Motor neuron (in vitro differentiated cells): ENCODE results near the gene ZNF423. TPM values are rescaled to one million over a fixed set of nuclear protein-coding genes. Genes with fewer than 3 reads are reported as not detected.

Experiments
- ATAC-seq, 8 experiments: fragments of 200-7000 bp; cut with Tn5 transposase; replicated peaks in 6 of 8; 2 replicates each; pipeline ENCODE4 v1.8.0; 2021; ENCODE audit warnings: mild to moderate bottlenecking in 8 of 8, moderate library complexity in 8 of 8
- H3K27ac ChIP-seq, 2 donors: fragments of 250-450 bp; sonication (Bioruptor Pico); 2 replicates each; pipeline ENCODE4 v1.9.0; 2021; ENCODE audit warnings: antibody characterized with exemption in 2 of 2, mild to moderate bottlenecking in 2 of 2, moderate library complexity in 1 of 2
- H3K4me1 ChIP-seq, 2 donors: fragments of 250-450 bp; sonication (Bioruptor Pico); replicated peaks in 1 of 2; 2 replicates each; pipeline ENCODE4 v1.6.1; 2021; ENCODE audit warnings: antibody characterized with exemption in 2 of 2, mild to moderate bottlenecking in 2 of 2, moderate library complexity in 1 of 2
- H3K4me3 ChIP-seq, 5 donors: fragments of 250-450 bp; sonication (Bioruptor Pico); 2 replicates each; pipeline ENCODE4 v1.9.0; 2021; ENCODE audit warnings: antibody characterized with exemption in 5 of 5, mild to moderate bottlenecking in 5 of 5, moderate library complexity in 4 of 5
- WGBS, 10 experiments: fragments of 450-650 bp; shearing (Covaris generic); methylation state at CpG; one replicate each; pipeline ENCODE4 v1.0.0; 2022; 5-methylcytosine and 5-hydroxymethylcytosine counted together
- in situ Hi-C, 9 experiments: fragments of 400-800 bp; cut with MboI; loops; one replicate each; pipeline ENCODE4 v1.15.0; 2021; ENCODE audit warnings: low sequenced_read_pairs in 9 of 9, low pct_unique_long_range_greater_than_20kb in 2 of 9; ENCODE audit not compliant: unreplicated experiment in 9 of 9
- total RNA-seq, 8 experiments: library from RNA; unstranded; fragments of 300-600 nt; gene quantifications; 2 replicates each; pipeline versions ENCODE4 v1.2.3 to v1.2.4, GENCODE V29; 2022

ZNF423 gene
- total RNA-seq, 8 experiments from 2014 or later, result 1.1 to 31.2 (median 19.0) TPM

DNA sequence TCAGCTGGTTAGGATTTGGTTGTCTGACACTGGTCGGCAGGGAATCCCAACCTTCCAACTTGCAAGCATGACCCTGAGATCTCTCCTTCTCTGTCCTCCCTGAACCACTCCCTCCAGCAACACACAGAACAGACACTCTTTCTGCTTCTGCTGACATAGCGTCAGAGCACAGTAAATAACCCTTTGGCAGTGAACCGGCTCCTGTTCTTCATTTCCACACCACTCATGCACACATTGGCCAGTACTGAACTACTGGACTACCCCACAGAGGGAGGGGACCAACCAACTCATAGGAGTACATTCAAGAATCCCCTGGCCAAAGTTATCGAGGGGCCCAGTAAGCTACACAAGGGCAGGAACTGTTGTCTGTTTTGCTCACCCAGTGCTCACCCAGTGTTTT is 138.2 kb downstream of the ZNF423 start:
- no peak overlapping the region for H3K4me3 ChIP-seq
- H3K4me1 ChIP-seq, result peaks cover 12 to 22% of the 10 kb centered on the region in 2 donors
- peak in 3 of 8 experiments; percentile 16 to 64 (median 21) for ATAC-seq
- WGBS, 10 experiments, result 20 to 100% (median 70%) methylated on average over 1 to 4 of the region's 4 CpGs; no CpG with 5 or more reads in 2 of the 10 experiments
- in situ Hi-C loops, result loop anchor here in 1 of 9 experiments (25.0 kb wide), 1 partner anchor 105 kb away; no protein-coding TSS in a partner anchor
- H3K27ac ChIP-seq, result no peak overlapping the region

DNA sequence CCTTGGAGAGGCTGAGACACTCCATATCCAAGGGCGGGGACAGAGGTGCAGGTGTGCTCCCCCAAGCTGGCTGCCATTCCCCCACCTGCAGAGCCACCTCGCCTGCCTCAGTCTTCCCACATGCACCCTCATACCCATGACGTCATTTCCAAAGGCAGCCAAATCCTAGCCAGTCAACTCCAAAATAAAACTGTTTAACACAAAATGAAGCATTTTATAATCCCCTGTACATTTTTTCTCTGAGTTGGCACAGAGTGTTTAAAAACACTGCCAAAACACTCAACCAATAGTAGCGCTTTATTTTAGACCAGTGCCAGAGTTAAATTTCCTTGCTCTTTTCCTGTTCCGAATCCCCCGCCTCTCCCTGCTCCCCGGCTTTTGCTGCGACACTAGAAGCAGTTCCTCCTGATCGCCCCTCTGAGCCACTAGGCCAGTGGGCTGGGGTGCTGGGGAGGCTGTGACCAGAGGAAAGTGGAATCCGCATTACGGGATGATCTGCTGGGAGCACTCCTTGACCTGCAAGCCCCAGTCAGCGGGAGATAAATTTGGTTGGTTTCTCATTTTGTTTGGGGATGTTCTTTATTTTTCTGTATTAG is 139.5 kb downstream of the ZNF423 start:
- peaks cover 20 to 35% of the 10 kb centered on the region in 2 donors for H3K4me1 ChIP-seq
- no peak overlapping the region for H3K27ac ChIP-seq
- in situ Hi-C loops, result loop anchor here in 1 of 9 experiments (25.0 kb wide), 1 partner anchor 104 kb away; no protein-coding TSS in a partner anchor
- H3K4me3 ChIP-seq, result no peak overlapping the region
- ATAC-seq, result no peak
- WGBS, 10 experiments, result 69 to 100% (median 93%) methylated on average over 1 to 11 of the region's 12 CpGs; no CpG with 5 or more reads in 1 of the 10 experiments

DNA sequence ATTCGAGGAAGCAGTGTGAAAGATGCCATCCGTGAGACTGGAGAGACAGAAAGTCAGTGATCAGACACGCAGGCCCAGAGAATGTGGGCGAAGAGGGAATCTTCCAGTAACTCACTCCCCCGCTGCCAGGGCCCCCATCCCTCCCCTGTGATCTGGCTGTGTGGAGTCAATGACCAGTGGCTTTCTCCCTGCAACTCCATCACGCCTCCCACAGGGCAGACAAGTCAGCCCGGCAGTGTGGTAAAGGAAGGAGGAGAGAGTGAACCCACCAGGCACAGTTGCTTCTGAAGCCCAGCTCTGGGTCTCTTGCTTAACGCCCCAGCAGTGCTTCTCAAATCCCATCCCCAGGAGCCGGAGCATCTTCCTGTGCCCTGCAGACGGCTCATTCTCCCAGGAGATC is 142.1 kb downstream of the ZNF423 start:
- WGBS, 10 experiments, result 20 to 90% (median 64%) methylated on average over 1 to 4 of the region's 10 CpGs; no CpG with 5 or more reads in 5 of the 10 experiments
- in situ Hi-C loops, result loop anchor here in 1 of 9 experiments (25.0 kb wide), 1 partner anchor 101 kb away; no protein-coding TSS in a partner anchor
- Histone ChIP-seq H3K4me3 (no peak overlapping the region), H3K4me1 (peaks cover 20 to 31% of the 10 kb centered on the region in 2 donors), H3K27ac (peak overlapping the region in 1 of 2 donors; percentile 63)
- peak in 5 of 8 experiments; percentile 14 to 58 (median 33) for ATAC-seq

DNA sequence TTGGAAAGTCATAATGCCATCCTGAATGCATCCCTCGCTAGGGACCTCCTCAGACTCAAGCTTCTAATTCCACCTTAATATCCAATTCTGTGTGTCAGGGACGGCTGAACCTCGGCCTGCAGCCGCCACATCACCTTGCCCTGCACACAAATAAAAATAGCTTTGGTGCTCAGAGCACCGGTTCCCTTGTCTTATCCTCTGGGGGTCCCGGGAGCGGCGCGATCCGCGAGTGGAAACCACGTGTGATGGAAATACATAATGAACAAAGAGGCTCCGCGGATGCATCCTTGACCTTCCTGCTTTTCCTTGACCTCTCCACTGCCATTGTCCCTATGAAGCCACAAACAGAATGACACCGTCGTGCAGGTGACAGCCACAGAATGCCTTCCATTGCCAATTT is 143.4 kb downstream of the ZNF423 start:
- Histone ChIP-seq H3K27ac (peak overlapping the region; percentile 58 to 63), H3K4me1 (peaks cover 20 to 30% of the 10 kb centered on the region in 2 donors), H3K4me3 (no peak overlapping the region)
- in situ Hi-C loops, result loop anchor here in 1 of 9 experiments (25.0 kb wide), 1 partner anchor 100 kb away; no protein-coding TSS in a partner anchor
- ATAC-seq, result peak in 5 of 8 experiments; percentile 52 to 83 (median 79)
- 52 to 82% (median 55%) methylated on average over 3 to 13 of the region's 16 CpGs; no CpG with 5 or more reads in 5 of the 10 experiments for WGBS, 10 experiments

DNA sequence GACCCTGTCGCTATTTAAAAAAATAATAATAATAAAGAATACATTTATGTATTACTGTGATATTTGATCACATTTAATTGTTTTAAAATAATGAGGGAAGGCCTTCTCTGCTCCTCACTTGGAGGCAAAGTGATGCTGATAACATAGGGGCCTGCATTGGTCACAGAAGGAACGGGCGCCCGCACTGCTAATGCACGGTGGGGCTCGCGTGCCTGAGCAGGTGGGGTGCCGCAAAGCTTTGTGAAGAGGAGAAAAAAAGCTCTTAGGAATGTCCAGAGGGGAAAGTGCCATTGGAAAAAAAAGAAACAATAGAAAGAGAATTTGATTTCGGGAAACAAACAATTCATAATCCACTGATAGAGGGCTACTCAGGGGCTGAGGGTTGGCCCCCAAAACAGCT is 143.8 kb downstream of the ZNF423 start:
- peak overlapping the region; percentile 58 to 63 for H3K27ac ChIP-seq
- WGBS, 10 experiments, result 73 to 98% (median 93%) methylated on average over 1 to 9 of the region's 9 CpGs
- ATAC-seq, result peak in 1 of 8 experiments; percentile 3
- in situ Hi-C loops, result loop anchor here in 1 of 9 experiments (25.0 kb wide), 1 partner anchor 100 kb away; no protein-coding TSS in a partner anchor
- peaks cover 20 to 30% of the 10 kb centered on the region in 2 donors for H3K4me1 ChIP-seq
- no peak overlapping the region for H3K4me3 ChIP-seq

DNA sequence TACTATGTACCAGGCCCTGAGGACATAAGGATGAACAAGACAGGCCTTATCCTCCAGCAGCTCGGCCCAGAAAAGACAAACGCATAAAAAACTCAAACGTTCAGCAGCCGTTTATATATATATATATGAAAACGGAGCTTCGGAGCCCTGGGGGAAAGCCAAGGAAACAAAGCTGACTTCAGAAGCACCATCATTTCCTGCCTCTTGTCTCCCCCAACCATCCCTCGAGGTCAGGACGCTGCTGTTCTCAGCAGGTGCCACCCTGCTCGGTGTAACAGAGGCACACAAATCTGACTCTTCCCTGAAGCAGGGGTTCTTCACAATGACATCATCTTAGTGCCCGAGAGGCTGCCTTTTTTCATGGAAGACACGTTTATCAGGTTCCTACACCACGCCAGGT is 146.9 kb downstream of the ZNF423 start:
- Histone ChIP-seq H3K4me3 (no peak overlapping the region), H3K4me1 (peaks cover 24 to 30% of the 10 kb centered on the region in 2 donors), H3K27ac (no peak overlapping the region)
- no peak for ATAC-seq
- 40 to 100% (median 78%) methylated on average over 1 to 9 of the region's 12 CpGs; no CpG with 5 or more reads in 1 of the 10 experiments for WGBS, 10 experiments
- in situ Hi-C loops, result loop anchor here in 1 of 9 experiments (25.0 kb wide), 1 partner anchor 97 kb away; no protein-coding TSS in a partner anchor

DNA sequence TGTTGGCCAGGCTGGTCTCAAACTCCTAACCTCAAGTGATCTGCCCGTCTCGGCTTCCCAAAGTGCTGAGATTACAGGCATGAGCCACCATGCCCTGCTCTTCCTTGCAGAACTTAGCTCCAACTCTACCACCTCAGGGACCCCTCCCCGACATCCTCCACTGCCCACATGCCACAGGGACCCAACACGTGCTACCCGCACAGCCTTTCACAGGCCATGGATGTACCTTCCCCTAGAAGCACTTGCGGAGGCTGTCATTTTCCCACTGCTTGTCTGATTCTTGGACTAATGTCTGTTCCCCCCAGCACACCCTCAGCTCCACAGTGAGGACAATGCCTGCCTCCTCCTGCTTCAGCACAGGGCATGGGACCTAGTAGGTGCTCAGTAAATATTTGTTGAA is 147.4 kb downstream of the ZNF423 start:
- in situ Hi-C loops, result loop anchor here in 1 of 9 experiments (25.0 kb wide), 1 partner anchor 96 kb away; no protein-coding TSS in a partner anchor
- ATAC-seq, result no peak
- Histone ChIP-seq H3K4me1 (peaks cover 26 to 30% of the 10 kb centered on the region in 2 donors), H3K27ac (no peak overlapping the region), H3K4me3 (no peak overlapping the region)
- 38 to 100% (median 100%) methylated on average over 2 of the region's 6 CpGs; no CpG with 5 or more reads in 7 of the 10 experiments for WGBS, 10 experiments

DNA sequence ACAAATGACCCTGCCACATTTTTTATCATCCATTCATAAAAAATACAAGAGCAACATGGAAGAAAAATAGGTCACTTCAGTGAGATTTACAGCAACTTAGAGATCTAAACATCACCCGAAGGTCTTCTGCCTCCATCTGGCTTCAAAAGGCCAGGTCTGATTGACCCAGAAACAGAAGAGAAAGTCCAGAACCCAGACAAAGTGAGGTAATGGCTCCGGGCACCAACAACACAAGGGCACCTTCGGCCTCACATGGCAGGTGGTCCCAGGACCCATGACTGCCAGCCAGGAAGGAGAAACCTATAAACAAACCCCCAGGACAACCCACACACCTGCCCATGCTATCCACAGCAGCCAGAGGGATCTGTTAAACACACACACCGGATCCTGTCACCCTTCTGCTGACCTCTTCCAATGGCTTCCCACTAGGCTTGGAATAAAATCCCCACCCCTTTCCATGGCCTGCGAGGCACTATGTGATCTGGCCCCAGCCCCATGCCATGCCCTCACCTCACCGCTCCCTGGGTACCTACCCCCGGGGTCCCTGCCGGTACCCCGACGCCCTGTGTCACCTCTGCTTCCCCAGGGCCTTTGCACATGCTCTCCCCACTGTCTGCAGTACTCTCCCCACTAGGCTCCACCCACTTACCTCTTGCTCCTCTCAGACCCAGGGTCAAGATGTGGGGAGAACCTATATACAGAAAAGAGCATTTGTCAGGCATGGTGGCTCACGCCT is 149.1 kb downstream of the ZNF423 start:
- Histone ChIP-seq H3K4me1 (peaks cover 27 to 29% of the 10 kb centered on the region in 2 donors), H3K27ac (no peak overlapping the region)
- 0 to 100% (median 50%) methylated on average over 1 to 2 of the region's 11 CpGs; no CpG with 5 or more reads in 7 of the 10 experiments for WGBS, 10 experiments

DNA sequence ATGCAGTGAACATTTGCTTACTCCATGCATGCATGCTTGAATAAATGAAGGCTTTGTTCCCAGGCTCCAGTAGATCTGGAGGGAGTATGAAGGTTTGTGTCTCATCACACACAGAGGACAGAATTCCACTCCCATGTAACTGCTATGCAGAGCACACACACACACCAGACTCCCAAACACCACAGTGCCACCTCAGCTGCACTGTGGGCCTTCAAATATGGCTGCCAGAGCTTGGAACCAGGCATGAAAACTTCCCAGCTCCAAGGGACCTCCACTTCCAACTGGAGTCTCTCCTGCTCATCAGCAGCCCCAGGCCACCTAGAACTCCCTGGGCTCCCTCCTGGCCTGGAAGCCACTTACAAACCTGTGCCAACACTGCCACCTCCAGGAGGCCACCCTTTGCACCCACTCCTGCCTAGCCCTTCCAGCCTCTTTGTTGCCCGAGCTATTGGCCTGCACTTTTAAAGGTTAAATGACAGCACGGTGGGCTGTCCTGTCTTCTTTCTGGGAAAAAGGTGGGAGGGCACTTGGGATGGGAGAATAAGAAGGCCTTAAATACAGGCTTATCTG is 151.2 kb downstream of the ZNF423 start:
- in situ Hi-C loops, result loop anchor here in 1 of 9 experiments (25.0 kb wide), 1 partner anchor 92 kb away; no protein-coding TSS in a partner anchor
- peaks cover 44 to 45% of the 10 kb centered on the region in 2 donors for H3K4me1 ChIP-seq
- no peak overlapping the region for H3K4me3 ChIP-seq
- ATAC-seq, result no peak
- no peak overlapping the region for H3K27ac ChIP-seq
- WGBS, 10 experiments, result 50 to 100% (median 90%) methylated on average over 1 to 2 of the region's 2 CpGs; no CpG with 5 or more reads in 6 of the 10 experiments

More for the DNA sequence above, 149.1 kb downstream of the ZNF423 start:
- in situ Hi-C loops, result loop anchor here in 1 of 9 experiments (25.0 kb wide), 1 partner anchor 94 kb away; no protein-coding TSS in a partner anchor
- no peak overlapping the region for H3K4me3 ChIP-seq
- no peak for ATAC-seq

DNA sequence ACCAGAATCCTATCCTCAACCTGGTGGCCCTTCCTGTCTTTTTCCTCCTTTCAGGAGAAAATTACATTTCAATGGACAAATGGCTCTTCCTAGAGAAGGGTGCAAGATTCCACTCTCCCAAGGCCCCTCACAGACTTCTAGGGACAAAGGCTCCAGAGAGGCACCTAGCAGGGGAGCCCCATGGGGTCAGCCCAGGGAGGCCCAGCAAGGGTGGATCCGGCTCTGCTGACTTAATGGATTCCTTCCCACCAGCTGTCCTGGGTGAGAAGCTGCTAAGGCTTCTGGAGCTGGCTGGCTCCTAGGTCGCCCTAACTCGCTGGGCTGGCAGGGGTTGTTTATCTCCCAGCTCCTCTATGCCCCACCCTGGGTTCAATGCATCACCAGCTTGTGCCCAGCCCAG is 152.4 kb downstream of the ZNF423 start:
- H3K4me1 ChIP-seq, result peaks cover 56 to 57% of the 10 kb centered on the region in 2 donors
- 71% methylated on average over 3 of the region's 3 CpGs; no CpG with 5 or more reads in 9 of the 10 experiments for WGBS, 10 experiments
- no peak overlapping the region for H3K4me3 ChIP-seq
- peak overlapping the region; percentile 81 to 88 for H3K27ac ChIP-seq
- ATAC-seq, result peak in 1 of 8 experiments; percentile 3
- in situ Hi-C loops, result loop anchor here in 1 of 9 experiments (25.0 kb wide), 1 partner anchor 91 kb away; no protein-coding TSS in a partner anchor

DNA sequence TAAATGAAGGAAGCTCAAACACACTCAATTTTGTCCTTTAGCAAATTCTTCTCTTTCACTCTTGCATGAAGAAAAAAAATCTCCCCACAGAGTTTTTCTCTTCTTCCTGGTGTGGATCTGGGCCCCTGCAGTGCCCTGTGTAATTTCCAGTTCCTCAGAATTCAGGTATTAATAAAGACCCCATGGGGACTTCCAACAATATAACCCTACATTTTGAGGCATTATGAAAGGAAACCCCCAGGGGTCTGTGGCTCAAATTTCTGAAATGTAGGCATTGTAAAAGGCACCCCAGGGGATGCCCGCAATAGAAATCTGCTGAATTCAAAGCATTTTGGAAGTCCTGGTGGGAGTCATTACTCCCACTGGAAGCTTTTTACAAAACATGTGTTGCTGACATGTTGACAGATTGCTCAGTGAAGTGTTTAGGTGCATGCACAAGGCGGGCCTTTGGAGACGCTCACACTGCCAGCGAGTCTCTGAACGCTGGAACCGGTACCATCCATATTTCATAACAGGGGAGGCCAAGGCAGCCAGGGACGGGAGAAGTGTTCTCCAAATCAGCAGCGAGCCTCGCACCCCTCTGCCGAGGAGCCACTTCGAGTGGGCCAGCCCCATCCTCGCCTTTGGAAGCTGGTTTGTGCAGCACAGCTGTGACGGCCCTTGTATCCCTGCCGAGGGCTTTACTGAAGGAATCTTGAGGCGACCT is 154.0 kb downstream of the ZNF423 start:
- ATAC-seq, result peak; percentile 51 to 93 (median 82)
- in situ Hi-C loops, result loop anchor here in 1 of 9 experiments (25.0 kb wide), 1 partner anchor 90 kb away; no protein-coding TSS in a partner anchor
- 0 to 39% (median 1%) methylated on average over 1 to 6 of the region's 15 CpGs; no CpG with 5 or more reads in 4 of the 10 experiments for WGBS, 10 experiments
- Histone ChIP-seq H3K4me3 (peak overlapping the region in 4 of 5 donors; percentile 23 to 27 (median 24)), H3K4me1 (peaks cover 71 to 73% of the 10 kb centered on the region in 2 donors), H3K27ac (peak overlapping the region; percentile 88 to 93)
